HepG2 (cell line): Measurements from ENCODE around the gene TMUB1. TPM values are rescaled to one million over a fixed set of nuclear protein-coding genes. Genes with fewer than 3 reads are reported as not detected.
"Not testable (repeated sequence)": the region's sequence is repeated elsewhere in the genome, so short reads cannot be mapped to it uniquely, and the experiment has no call there.

Experiments used
- ATAC-seq: fragments of 200-7000 bp; cut with Tn5 transposase; 3 replicates; pipeline ENCODE4 v1.9.1; 2020; ENCODE audit warnings: mild to moderate bottlenecking, moderate library complexity
- BruUV-seq: library from RNA; stranded (reverse); fragments of 400-500 nt; replicated peaks from 2 replicates; lab custom pipeline; 2021; lab: Mats Ljungman, UMichigan
- CTCF ChIA-PET: fragments of 300-600 bp; formaldehyde crosslinking; extraction: SDS; loops from one replicate; lab custom pipeline; 2021; ENCODE audit warnings: low total read pairs, inconsistent platforms, low intra/inter-chr PET ratio; lab: Yijun Ruan, JAX
- POLR2A ChIA-PET: fragments of 350-600 bp; sonication (Branson Sonifier 250); formaldehyde crosslinking; loops from one replicate; lab custom pipeline; 2020; ENCODE audit warnings: antibody characterized with exemption, inconsistent platforms; lab: Yijun Ruan, JAX
- DNase-seq: peaks from one replicate; pipeline ENCODE4 v3.0.0-alpha.2; 2015; ENCODE audit warnings: low spot score
- FAIRE-seq: peaks from 3 replicates; lab custom pipeline; 2011; peaks lifted over from hg19 to GRCh38; lab: Jason Lieb, UNC
- H2AFZ ChIP-seq: one replicate; pipeline ENCODE4 v1.6.1; 2011; ENCODE audit warnings: low read length, inconsistent platforms
- H3K27ac ChIP-seq: fragments of 300-600 bp; 3 replicates; pipeline ENCODE4 v1.8.0; 2011; ENCODE audit warnings: mixed run types, mild to moderate bottlenecking, mixed read lengths, low read length, inconsistent platforms; ENCODE audit not compliant: insufficient read depth; ENCODE audit errors: extremely low read length
- H3K27me3 ChIP-seq, 2 experiments: fragments of 200-600 bp in 1 of 2; 2 replicates in 1 of 2; 3 replicates in 1 of 2; pipeline versions ENCODE4 v1.6.0 to v1.8.0; 2011; ENCODE audit warnings: low read length in 2 of 2, mild to moderate bottlenecking in 2 of 2, moderate library complexity in 2 of 2, inconsistent platforms in 1 of 2; ENCODE audit not compliant: insufficient read depth in 2 of 2, control insufficient read depth in 1 of 2
- H3K36me3 ChIP-seq, 2 experiments: fragments of 200-600 bp in 1 of 2; replicated peaks in 1 of 2; 2 replicates in 1 of 2; 3 replicates in 1 of 2; pipeline versions ENCODE4 v1.5.1 to v1.8.0; 2011; ENCODE audit warnings: low read length in 2 of 2, inconsistent platforms in 1 of 2; ENCODE audit not compliant: insufficient read depth in 2 of 2, control insufficient read depth in 1 of 2
- H3K4me1 ChIP-seq: 2 replicates; pipeline ENCODE4 v1.5.1; 2012; ENCODE audit warnings: low read length, inconsistent platforms; ENCODE audit not compliant: insufficient read depth
- H3K4me2 ChIP-seq: 2 replicates; pipeline ENCODE4 v1.6.0; 2011; ENCODE audit warnings: low read depth, low read length, inconsistent platforms
- H3K4me3 ChIP-seq, 3 experiments: fragments of 200-600 bp in 1 of 3; sonication (generic), shearing (Covaris generic) in 1 of 3; replicated peaks in 1 of 3; 2 replicates each; pipeline ENCODE4 v1.5.1; 2011 to 2016; ENCODE audit warnings: low read length in 3 of 3, inconsistent platforms in 2 of 3, low read depth in 2 of 3, mild to moderate bottlenecking in 2 of 3, control low read depth in 1 of 3, mixed read lengths in 1 of 3; ENCODE audit not compliant: insufficient read depth in 1 of 3
- H3K79me2 ChIP-seq: one replicate; pipeline ENCODE4 v1.6.1; 2011; ENCODE audit warnings: low read length, inconsistent platforms; ENCODE audit not compliant: insufficient read depth
- H3K9ac ChIP-seq: 2 replicates; pipeline ENCODE4 v1.6.0; 2011; ENCODE audit warnings: mild to moderate bottlenecking, low read depth, low read length, inconsistent platforms; ENCODE audit not compliant: insufficient read depth
- H3K9me3 ChIP-seq: 2 replicates; pipeline ENCODE4 v1.5.1; 2012; ENCODE audit warnings: mild to moderate bottlenecking, low read length
- H4K20me1 ChIP-seq: 2 replicates; pipeline ENCODE4 v1.6.0; 2011; ENCODE audit warnings: inconsistent platforms, mild to moderate bottlenecking, low read length, moderate library complexity; ENCODE audit not compliant: insufficient read depth
- RXRA ChIP-seq: sonication (generic); formaldehyde crosslinking; IDR thresholded peaks from 2 replicates; pipeline ENCODE4 v1.5.1; 2020; ENCODE audit warnings: missing genetic modification reagents
- SRSF9 ChIP-seq: fragments of 200-400 bp; formaldehyde crosslinking; IDR thresholded peaks from 2 replicates; pipeline ENCODE4 v1.6.1; 2018; ENCODE audit warnings: borderline replicate concordance, mild to moderate bottlenecking, low read depth, low read length; ENCODE audit not compliant: insufficient read depth, poor library complexity, severe bottlenecking
- ZFP41 ChIP-seq: sonication (generic); formaldehyde crosslinking; IDR thresholded peaks from 2 replicates; pipeline ENCODE4 v1.4.0; 2020; ENCODE audit warnings: mild to moderate bottlenecking, missing genetic modification reagents, borderline replicate concordance
- ZSCAN12 ChIP-seq: sonication (generic); formaldehyde crosslinking; IDR thresholded peaks from 2 replicates; pipeline ENCODE4 v1.9.0; 2021; ENCODE audit warnings: mild to moderate bottlenecking, missing genetic modification reagents
- WGBS: methylation state at CpG from one replicate; pipeline ENCODE4 v1.1.6; 2017; ENCODE audit warnings: low lambda C conversion rate; 5-methylcytosine and 5-hydroxymethylcytosine counted together
- in situ Hi-C: cut with HindIII; loops from 2 replicates; pipeline ENCODE4 v1.10.0; 2017; ENCODE audit warnings: low pct_unique_long_range_greater_than_20kb; ENCODE audit not compliant: extremely low pct_ligation_motif_present
- intact Hi-C: fragments of 100-400 bp; cut with micrococcal nuclease; formaldehyde crosslinking; loops from one replicate; pipeline ENCODE4 v1.10.0; 2022; ENCODE audit not compliant: unreplicated experiment
- polyA plus RNA-seq, 8 experiments: library from polyadenylated mRNA; depleted of rRNA in 3 of 8; stranded (reverse) in 7 of 8; unstranded in 1 of 8; fragments of >200 nt; fragmentation: Illumina TruSeq in 4 of 8; extraction: Trizol in 4 of 8; gene quantifications; 2 replicates each; pipeline versions ENCODE4 v1.2.1 to v1.2.3, GENCODE V29; 2011 to 2016; ENCODE audit warnings: low read depth in 4 of 8, missing spikeins in 1 of 8, mixed read lengths in 1 of 8; ENCODE audit not compliant: insufficient read depth in 1 of 8
- total RNA-seq, 5 experiments: library from RNA; depleted of rRNA; stranded (reverse); fragments of >200 nt; fragmentation: Illumina TruSeq; extraction: Trizol; gene quantifications; 2 replicates each; pipeline ENCODE4 v1.2.3, GENCODE V29; 2016; ENCODE audit warnings: low read depth in 1 of 5
- TF ChIP-seq, protein P1 (sequence below): sonication (generic); formaldehyde crosslinking; IDR thresholded peaks from 2 replicates; pipeline ENCODE4 v1.5.1; 2020; ENCODE audit warnings: mild to moderate bottlenecking, missing genetic modification reagents
- TF ChIP-seq, protein P2 (sequence below): sonication (generic); formaldehyde crosslinking; IDR thresholded peaks from 2 replicates; pipeline ENCODE4 v1.8.0; 2022; ENCODE audit warnings: missing genetic modification reagents, mild to moderate bottlenecking, borderline replicate concordance

The TMUB1 gene
- total and polyA plus RNA-seq, 2 of the 13 experiments (the other 11 are each of a cell fraction or from before 2014, with no cell fraction given): 44.8 to 51.6 TPM

DNA sequence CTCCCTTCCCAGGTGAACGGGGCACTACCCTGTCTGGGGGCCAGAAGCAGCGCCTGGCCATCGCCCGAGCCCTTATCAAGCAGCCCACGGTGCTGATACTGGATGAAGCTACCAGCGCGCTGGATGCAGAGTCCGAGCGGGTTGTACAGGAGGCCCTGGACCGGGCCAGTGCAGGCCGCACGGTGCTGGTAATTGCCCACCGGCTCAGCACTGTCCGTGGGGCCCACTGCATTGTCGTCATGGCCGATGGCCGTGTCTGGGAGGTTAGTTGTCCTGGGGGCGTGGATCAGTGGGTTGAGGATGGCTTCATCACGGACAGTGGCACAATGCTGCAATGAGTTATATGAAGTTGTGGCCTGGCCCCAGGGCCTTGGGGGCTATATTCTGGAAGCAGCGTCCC lies 39.3 kb downstream of the TMUB1 start (continued):
- TF ChIP-seq, protein P1, sequence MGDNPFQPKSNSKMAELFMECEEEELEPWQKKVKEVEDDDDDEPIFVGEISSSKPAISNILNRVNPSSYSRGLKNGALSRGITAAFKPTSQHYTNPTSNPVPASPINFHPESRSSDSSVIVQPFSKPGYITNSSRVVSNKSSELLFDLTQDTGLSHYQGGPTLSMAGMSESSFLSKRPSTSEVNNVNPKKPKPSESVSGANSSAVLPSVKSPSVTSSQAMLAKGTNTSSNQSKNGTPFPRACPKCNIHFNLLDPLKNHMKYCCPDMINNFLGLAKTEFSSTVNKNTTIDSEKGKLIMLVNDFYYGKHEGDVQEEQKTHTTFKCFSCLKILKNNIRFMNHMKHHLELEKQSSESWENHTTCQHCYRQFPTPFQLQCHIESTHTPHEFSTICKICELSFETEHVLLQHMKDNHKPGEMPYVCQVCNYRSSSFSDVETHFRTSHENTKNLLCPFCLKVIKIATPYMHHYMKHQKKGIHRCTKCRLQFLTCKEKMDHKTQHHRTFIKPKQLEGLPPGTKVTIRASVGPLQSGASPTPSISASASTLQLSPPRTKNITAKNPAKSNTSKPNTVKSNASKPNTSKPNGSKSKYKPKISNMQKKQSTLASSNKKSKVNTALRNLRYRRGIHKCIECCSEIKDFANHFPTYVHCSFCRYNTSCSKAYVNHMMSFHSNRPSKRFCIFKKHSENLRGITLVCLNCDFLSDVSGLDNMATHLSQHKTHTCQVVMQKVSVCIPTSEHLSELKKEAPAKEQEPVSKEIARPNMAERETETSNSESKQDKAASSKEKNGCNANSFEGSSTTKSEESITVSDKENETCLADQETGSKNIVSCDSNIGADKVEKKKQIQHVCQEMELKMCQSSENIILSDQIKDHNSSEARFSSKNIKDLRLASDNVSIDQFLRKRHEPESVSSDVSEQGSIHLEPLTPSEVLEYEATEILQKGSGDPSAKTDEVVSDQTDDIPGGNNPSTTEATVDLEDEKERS: no peak

DNA sequence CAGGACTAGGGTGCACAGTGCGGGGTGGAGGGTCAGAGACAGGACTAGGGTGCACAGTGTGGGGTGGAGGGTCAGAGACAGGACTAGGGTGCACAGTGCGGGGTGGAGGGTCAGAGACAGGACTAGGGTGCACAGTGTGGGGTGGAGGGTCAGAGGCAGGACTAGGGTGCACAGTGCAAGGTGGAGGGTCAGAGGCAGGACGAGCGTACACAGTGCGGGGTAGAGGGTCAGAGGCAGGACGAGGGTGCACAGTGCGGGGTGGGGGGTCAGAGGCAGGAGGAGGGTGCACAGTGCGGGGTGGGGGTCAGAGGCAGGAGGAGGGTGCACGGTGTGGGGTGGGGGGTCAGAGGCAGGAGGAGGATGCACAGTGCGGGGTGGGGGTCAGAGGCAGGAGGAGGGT lies 39.8 kb downstream of the TMUB1 start:
- H3K27ac ChIP-seq, H3K9ac ChIP-seq, H3K27me3 ChIP-seq, H3K4me2 ChIP-seq, intact Hi-C loops, POLR2A ChIA-PET, H2AFZ ChIP-seq, DNase-seq, H3K36me3 ChIP-seq, FAIRE-seq, CTCF ChIA-PET, H3K79me2 ChIP-seq, ATAC-seq, H3K4me3 ChIP-seq, H3K9me3 ChIP-seq, BruUV-seq, H4K20me1 ChIP-seq, in situ Hi-C loops: not testable (repeated sequence)
- WGBS: 86% methylated on average over 10 of the region's 10 CpGs
- H3K4me1 ChIP-seq: peaks cover 14% of the 10 kb centered on the region

DNA sequence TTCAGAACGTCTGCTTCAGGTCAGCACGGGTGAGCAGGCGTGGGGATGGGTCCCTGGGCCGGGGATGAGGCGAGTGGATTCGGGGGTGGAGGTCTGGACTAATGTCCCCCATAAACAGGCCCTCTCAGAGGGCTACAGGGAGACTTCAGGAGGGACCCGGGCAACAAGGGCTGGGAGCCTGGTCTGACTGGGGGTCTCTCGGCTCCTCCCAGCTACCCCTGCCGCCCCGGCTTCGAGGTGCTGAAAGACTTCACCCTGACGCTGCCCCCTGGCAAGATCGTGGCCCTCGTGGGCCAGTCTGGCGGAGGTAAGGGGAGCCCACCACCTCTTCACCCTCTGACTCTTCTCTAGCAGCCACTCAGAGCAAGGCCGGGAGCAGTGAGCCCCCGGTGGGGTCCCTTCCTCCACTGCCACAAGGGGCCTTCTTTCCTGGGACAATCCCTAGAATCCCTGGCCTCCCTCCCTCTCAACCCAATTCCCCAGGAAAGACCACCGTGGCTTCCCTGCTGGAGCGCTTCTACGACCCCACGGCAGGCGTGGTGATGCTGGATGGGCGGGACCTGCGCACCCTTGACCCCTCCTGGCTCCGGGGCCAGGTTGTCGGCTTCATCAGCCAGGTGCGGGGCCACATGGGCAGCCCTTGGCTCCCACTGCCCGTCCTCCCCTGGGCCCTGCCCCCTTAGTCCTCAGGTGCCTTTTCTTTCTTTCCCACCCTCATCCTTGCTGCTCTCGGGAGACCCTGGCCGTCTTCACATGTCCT lies 42.5 kb downstream of the TMUB1 start:
- no peak for FAIRE-seq
- no peak overlapping the region for H3K27ac ChIP-seq
- CTCF ChIA-PET: no interaction called here
- H3K36me3 ChIP-seq: no peaks in the 10 kb centered on the region
- no peak overlapping the region for H3K9ac ChIP-seq
- H3K79me2 ChIP-seq: no peaks in the 10 kb centered on the region
- no peaks in the 10 kb centered on the region for H3K27me3 ChIP-seq
- intact Hi-C loops: no loop called here
- no peaks in the 10 kb centered on the region for H3K9me3 ChIP-seq
- in situ Hi-C loops: no loop called here
- peaks cover 14% of the 10 kb centered on the region for H3K4me1 ChIP-seq
- TF ChIP-seq, protein P2, sequence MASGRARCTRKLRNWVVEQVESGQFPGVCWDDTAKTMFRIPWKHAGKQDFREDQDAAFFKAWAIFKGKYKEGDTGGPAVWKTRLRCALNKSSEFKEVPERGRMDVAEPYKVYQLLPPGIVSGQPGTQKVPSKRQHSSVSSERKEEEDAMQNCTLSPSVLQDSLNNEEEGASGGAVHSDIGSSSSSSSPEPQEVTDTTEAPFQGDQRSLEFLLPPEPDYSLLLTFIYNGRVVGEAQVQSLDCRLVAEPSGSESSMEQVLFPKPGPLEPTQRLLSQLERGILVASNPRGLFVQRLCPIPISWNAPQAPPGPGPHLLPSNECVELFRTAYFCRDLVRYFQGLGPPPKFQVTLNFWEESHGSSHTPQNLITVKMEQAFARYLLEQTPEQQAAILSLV (CRISPR knock-in tag): no peak
- no peak for TF ChIP-seq ZSCAN12 (CRISPR knock-in tag)
- no peak for TF ChIP-seq ZFP41
- no peak for TF ChIP-seq SRSF9
- TF ChIP-seq RXRA (CRISPR knock-in tag): no peak
- BruUV-seq: no TSS peak
- no peak overlapping the region for H2AFZ ChIP-seq
- no peak overlapping the region for H3K4me2 ChIP-seq
- no peak for DNase-seq
- H4K20me1 ChIP-seq: no peaks in the 10 kb centered on the region
- ATAC-seq: no peak
- H3K4me3 ChIP-seq: no peak overlapping the region
- POLR2A ChIA-PET: no interaction called here
- WGBS: 88% methylated on average over 15 of the region's 30 CpGs
